Activated CD4-positive, alpha-beta memory T cell treated with anti-CD3 and anti-CD28 coated beads for 36 hours (primary cell): ENCODE measurements around the gene PSORS1C1. TPM values are rescaled to one million over a fixed set of nuclear protein-coding genes. Genes with fewer than 3 reads are reported as not detected.
A peak's percentile ranks its signal among the peaks of the same experiment; 100 is the strongest.
"Not testable (repeated sequence)": the region's sequence is repeated elsewhere in the genome, so short reads cannot be mapped to it uniquely, and the experiment has no call there.

Source experiments
- CTCF ChIA-PET: fragments of 350-600 bp; sonication (Branson Sonifier 250); formaldehyde crosslinking; loops from one replicate; lab custom pipeline; 2021; ENCODE audit warnings: antibody characterized with exemption, inconsistent platforms; lab: Charles Lee
- POLR2A ChIA-PET: fragments of 350-600 bp; sonication (Branson Sonifier 250); formaldehyde crosslinking; loops from one replicate; lab custom pipeline; 2021; ENCODE audit warnings: antibody characterized with exemption; lab: Charles Lee
- DNase-seq: peaks from one replicate; pipeline ENCODE4 v3.0.0-alpha.2; 2020
- H3K27ac Mint-ChIP-seq: one replicate; pipeline ENCODE4 v1.8.0; 2021; ENCODE audit warnings: mixed read lengths
- H3K27me3 Mint-ChIP-seq: one replicate; pipeline ENCODE4 v1.8.0; 2021; ENCODE audit warnings: mixed read lengths
- H3K36me3 Mint-ChIP-seq: one replicate; pipeline ENCODE4 v1.8.0; 2021; ENCODE audit warnings: mixed read lengths
- H3K4me1 Mint-ChIP-seq: one replicate; pipeline ENCODE4 v1.8.0; 2021; ENCODE audit warnings: low read depth, mixed read lengths
- H3K4me3 Mint-ChIP-seq: one replicate; pipeline ENCODE4 v1.8.0; 2021; ENCODE audit warnings: mild to moderate bottlenecking, mixed read lengths
- H3K9me3 Mint-ChIP-seq: one replicate; pipeline ENCODE4 v1.8.0; 2021; ENCODE audit warnings: mixed read lengths
- intact Hi-C: fragments of 100-400 bp; cut with micrococcal nuclease; formaldehyde crosslinking; loops from one replicate; pipeline ENCODE4 v1.15.1; 2023
- total RNA-seq, 2 experiments: library from RNA; stranded (reverse); gene quantifications; one replicate each; pipeline ENCODE4 v1.2.3, GENCODE V29; 2021

The PSORS1C1 gene
- total RNA-seq, 2 experiments from 2014 or later: not detected

DNA sequence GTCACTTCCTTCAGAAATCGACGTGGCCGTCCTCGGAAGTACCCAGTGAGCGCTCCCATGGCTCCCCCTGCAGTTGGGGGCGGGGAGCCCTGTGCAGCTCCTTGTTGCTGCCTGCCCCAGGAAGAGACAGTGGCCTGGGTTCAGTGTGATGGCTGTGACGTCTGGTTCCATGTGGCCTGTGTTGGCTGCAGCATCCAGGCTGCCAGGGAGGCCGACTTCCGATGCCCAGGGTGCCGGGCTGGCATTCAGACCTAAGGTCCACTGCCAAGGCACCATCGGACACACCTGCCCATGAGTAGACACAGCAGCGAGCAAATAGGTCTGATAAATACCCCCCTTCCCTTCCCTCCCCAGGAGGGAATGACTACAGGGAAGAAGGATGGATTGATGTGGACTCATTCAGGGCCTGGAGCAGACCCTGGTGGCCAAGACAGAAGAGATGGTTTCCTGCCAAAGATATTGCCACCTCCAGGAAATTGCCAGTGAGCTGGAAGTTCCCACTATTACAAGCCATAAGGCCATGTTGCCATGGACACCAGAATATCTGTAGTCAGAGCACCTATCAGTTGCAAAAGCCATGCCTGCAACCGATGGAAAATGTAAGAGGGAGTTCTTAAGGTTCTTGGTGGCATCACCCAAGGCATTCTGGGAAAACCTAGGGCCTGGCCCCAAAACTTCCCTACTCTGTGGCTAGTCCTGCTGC lies 48.0 kb downstream of the PSORS1C1 start:
- Mint-ChIP-seq H3K36me3 (peaks cover 45% of the 10 kb centered on the region), H3K9me3 (no peaks in the 10 kb centered on the region), H3K4me3 (no peak overlapping the region), H3K27ac (no peak overlapping the region), H3K4me1 (peaks cover 46% of the 10 kb centered on the region), H3K27me3 (peaks cover 2% of the 10 kb centered on the region)
- ChIA-PET POLR2A (no interaction called here), CTCF (interaction anchor here (0.6 to 1.1 kb wide), 2 partner anchors 30 to 212 kb away, joined by 3 read pairs; no protein-coding TSS in a partner anchor)
- intact Hi-C loops: no loop called here
- no peak for DNase-seq

- intact Hi-C loops: no loop called here
- ChIA-PET CTCF (interaction anchor here (0.5 to 1.9 kb wide), 2 partner anchors 19 to 69 kb away, joined by 3 to 5 read pairs; no protein-coding TSS in a partner anchor), POLR2A (no interaction called here)
- Mint-ChIP-seq H3K4me1 (peaks cover 44% of the 10 kb centered on the region), H3K36me3 (peaks cover 38% of the 10 kb centered on the region), H3K27ac (no peak overlapping the region), H3K9me3 (no peaks in the 10 kb centered on the region), H3K27me3 (no peaks in the 10 kb centered on the region), H3K4me3 (no peak overlapping the region)
- no peak for DNase-seq
Measured at GRCh38 chr6:31163922-31164321, 49.3 kb downstream of the PSORS1C1 start.

DNA sequence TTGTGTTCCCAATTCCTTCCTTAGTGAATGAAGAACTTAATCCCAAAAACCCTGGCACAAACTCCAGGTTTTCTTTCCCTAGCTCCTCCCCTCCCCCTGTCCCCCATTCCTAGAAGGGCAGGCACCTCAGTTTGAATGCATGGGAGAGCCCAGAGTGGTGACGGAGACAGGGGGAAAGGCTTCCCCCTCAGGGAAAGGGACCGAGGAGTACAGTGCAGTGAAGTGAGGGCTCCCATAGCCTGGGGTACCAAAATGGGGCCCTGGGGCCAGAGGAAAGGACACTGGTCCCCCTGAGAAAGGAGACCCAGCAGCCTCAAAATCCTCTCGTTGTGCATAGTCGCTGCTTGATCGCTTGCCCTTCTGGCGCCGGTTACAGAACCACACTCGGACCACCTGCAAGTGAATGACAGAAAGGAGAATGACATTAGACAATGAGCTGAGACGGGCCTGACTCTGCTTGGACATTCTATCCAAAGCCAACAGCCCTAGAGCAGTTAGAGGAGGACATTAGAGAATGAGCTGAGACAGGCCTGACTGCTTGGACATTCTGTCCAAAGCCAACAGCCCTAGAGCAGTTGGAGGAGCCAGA lies 50.0 kb downstream of the PSORS1C1 start:
- H3K27me3 Mint-ChIP-seq, DNase-seq, H3K27ac Mint-ChIP-seq, intact Hi-C loops, H3K9me3 Mint-ChIP-seq, H3K4me3 Mint-ChIP-seq: not testable (repeated sequence)
- ChIA-PET CTCF (interaction anchor here (0.5 to 1.9 kb wide), 2 partner anchors 19 to 68 kb away, joined by 3 to 5 read pairs; no protein-coding TSS in a partner anchor), POLR2A (interaction anchor here (0.8 to 1.1 kb wide), 2 partner anchors 11 to 34 kb away, joined by 3 to 5 read pairs; no protein-coding TSS in a partner anchor)
- Mint-ChIP-seq H3K4me1 (peaks cover 44% of the 10 kb centered on the region), H3K36me3 (peaks cover 32% of the 10 kb centered on the region)

- DNase-seq: peak; percentile 46
- CTCF ChIA-PET: interaction anchor here (1.9 kb wide), 1 partner anchor 20 kb away, joined by 5 read pairs; no protein-coding TSS in a partner anchor
- POLR2A ChIA-PET: interaction anchor here (0.8 to 1.1 kb wide), 2 partner anchors 10 to 34 kb away, joined by 3 to 5 read pairs; no protein-coding TSS in a partner anchor
- H3K27me3 Mint-ChIP-seq, H3K27ac Mint-ChIP-seq, intact Hi-C loops, H3K4me3 Mint-ChIP-seq, H3K9me3 Mint-ChIP-seq: not testable (repeated sequence)
- Mint-ChIP-seq H3K4me1 (peaks cover 38% of the 10 kb centered on the region), H3K36me3 (peaks cover 26% of the 10 kb centered on the region)
Measured at GRCh38 chr6:31165064-31165832, 50.6 kb downstream of the PSORS1C1 start.

GRCh38 chr6:31165986-31166385 lies 51.4 kb downstream of the PSORS1C1 start:
- ChIA-PET POLR2A (interaction anchor here (1.1 kb wide), 1 partner anchor 9 kb away, joined by 5 read pairs; no protein-coding TSS in a partner anchor), CTCF (interaction anchor here (1.4 to 1.9 kb wide), 2 partner anchors 21 to 200 kb away, joined by 5 read pairs; no protein-coding TSS in a partner anchor)
- no peaks in the 10 kb centered on the region for H3K9me3 Mint-ChIP-seq
- no peak overlapping the region for H3K4me3 Mint-ChIP-seq
- intact Hi-C loops: no loop called here
- H3K4me1 Mint-ChIP-seq: peaks cover 35% of the 10 kb centered on the region
- no peaks in the 10 kb centered on the region for H3K27me3 Mint-ChIP-seq
- no peak overlapping the region for H3K27ac Mint-ChIP-seq
- DNase-seq: no peak
- H3K36me3 Mint-ChIP-seq: peaks cover 22% of the 10 kb centered on the region

GRCh38 chr6:31168606-31169005 lies 54.0 kb downstream of the PSORS1C1 start:
- H3K4me1 Mint-ChIP-seq: peaks cover 18% of the 10 kb centered on the region
- no peak overlapping the region for H3K4me3 Mint-ChIP-seq
- intact Hi-C loops: no loop called here
- POLR2A ChIA-PET: no interaction called here
- no peak for DNase-seq
- CTCF ChIA-PET: no interaction called here
- H3K9me3 Mint-ChIP-seq: no peaks in the 10 kb centered on the region
- peaks cover 1% of the 10 kb centered on the region for H3K36me3 Mint-ChIP-seq
- peak overlapping the region; percentile 14 for H3K27ac Mint-ChIP-seq
- H3K27me3 Mint-ChIP-seq: no peaks in the 10 kb centered on the region

GRCh38 chr6:31169123-31169857 lies 54.7 kb downstream of the PSORS1C1 start:
- H3K9me3 Mint-ChIP-seq: no peaks in the 10 kb centered on the region
- peaks cover 13% of the 10 kb centered on the region for H3K4me1 Mint-ChIP-seq
- POLR2A ChIA-PET: interaction anchor here (1.1 kb wide), 1 partner anchor 27 kb away, joined by 3 read pairs; no protein-coding TSS in a partner anchor
- no peaks in the 10 kb centered on the region for H3K27me3 Mint-ChIP-seq
- H3K4me3 Mint-ChIP-seq: no peak overlapping the region
- no peaks in the 10 kb centered on the region for H3K36me3 Mint-ChIP-seq
- H3K27ac Mint-ChIP-seq: no peak overlapping the region
- CTCF ChIA-PET: interaction anchor here (0.9 kb wide), 1 partner anchor 197 kb away, joined by 4 read pairs; no protein-coding TSS in a partner anchor
- no peak for DNase-seq
- intact Hi-C loops: no loop called here

- CTCF ChIA-PET: interaction anchor here (0.9 kb wide), 1 partner anchor 197 kb away, joined by 4 read pairs; no protein-coding TSS in a partner anchor
- H3K27ac Mint-ChIP-seq, H3K4me3 Mint-ChIP-seq, H3K4me1 Mint-ChIP-seq, DNase-seq, intact Hi-C loops, H3K36me3 Mint-ChIP-seq, H3K9me3 Mint-ChIP-seq, H3K27me3 Mint-ChIP-seq: not testable (repeated sequence)
- POLR2A ChIA-PET: interaction anchor here (1.1 kb wide), 1 partner anchor 27 kb away, joined by 3 read pairs; no protein-coding TSS in a partner anchor
Measured at GRCh38 chr6:31169858-31170599, 55.4 kb downstream of the PSORS1C1 start.

GRCh38 chr6:31170600-31170881 lies 55.9 kb downstream of the PSORS1C1 start, which contains the start of gene POU5F1:
Gene POU5F1 (minus strand): TSS chr6:31170682. CDS start chr6:31170620, 62 bp downstream.
- intact Hi-C loops: no loop called here
- CTCF ChIA-PET: no interaction called here
- Mint-ChIP-seq H3K9me3 (no peaks in the 10 kb centered on the region), H3K4me3 (no peak within 1 kb of the TSS), H3K4me1 (peaks cover 2% of the 10 kb centered on the region), H3K36me3 (no peaks in the 10 kb centered on the region), H3K27me3 (no peaks in the 10 kb centered on the region), H3K27ac (no peak within 1 kb of the TSS)
- POLR2A ChIA-PET: interaction anchor here (1.1 kb wide), 1 partner anchor 26 kb away, joined by 3 read pairs; no protein-coding TSS in a partner anchor
- DNase-seq: no peak

DNA sequence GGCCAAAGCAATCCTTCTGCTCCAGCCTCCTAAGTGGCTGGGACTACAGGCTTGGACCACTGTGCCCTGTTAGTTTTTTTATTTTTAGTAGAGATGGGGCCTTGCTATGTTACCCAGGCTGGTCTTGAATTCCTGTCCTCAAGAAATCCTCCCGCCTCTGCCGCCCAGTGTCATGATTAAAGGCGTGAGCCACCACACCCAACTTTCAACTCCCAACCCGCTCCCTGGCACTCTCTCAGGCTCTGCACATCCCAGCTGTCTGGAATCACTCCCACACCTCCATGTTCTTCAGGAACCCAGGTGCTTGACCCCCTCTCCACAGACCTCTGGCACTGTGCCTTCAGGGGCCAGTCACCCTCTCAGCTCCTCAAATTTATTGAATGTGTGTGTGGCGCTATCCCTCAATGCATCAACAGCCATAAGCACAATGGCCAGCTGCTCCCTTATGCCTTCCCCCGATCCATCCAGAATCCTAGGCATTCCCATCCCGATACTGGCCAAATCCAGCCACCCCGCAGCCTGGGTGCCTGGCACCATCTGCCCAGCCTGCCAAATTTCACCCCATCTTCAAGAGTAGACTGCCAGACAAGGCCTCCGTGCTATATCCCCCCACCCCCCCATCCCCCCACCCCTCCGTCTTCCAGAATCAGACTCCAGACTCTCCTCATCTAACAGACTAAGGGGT lies 56.5 kb downstream of the PSORS1C1 start:
- intact Hi-C loops: no loop called here
- CTCF ChIA-PET: no interaction called here
- H3K36me3 Mint-ChIP-seq: no peaks in the 10 kb centered on the region
- no peak for DNase-seq
- no peaks in the 10 kb centered on the region for H3K9me3 Mint-ChIP-seq
- H3K4me1 Mint-ChIP-seq: no peaks in the 10 kb centered on the region
- H3K4me3 Mint-ChIP-seq: no peak overlapping the region
- no peak overlapping the region for H3K27ac Mint-ChIP-seq
- H3K27me3 Mint-ChIP-seq: no peaks in the 10 kb centered on the region
- POLR2A ChIA-PET: no interaction called here
